Neural cell (in vitro differentiated cells): Measurements from ENCODE around the gene ACSL6. TPM values are rescaled to one million over a fixed set of nuclear protein-coding genes. Genes with fewer than 3 reads are reported as not detected.

Experiments
- H2AFZ ChIP-seq: fragments of 200-600, 300-800 bp; sonication (generic), shearing (Covaris generic); 2 replicates; pipeline ENCODE4 v1.6.0; 2014; ENCODE audit warnings: low read depth, mild to moderate bottlenecking, antibody characterized with exemption, low read length, moderate library complexity
- H3F3A ChIP-seq: fragments of 200-600 bp; shearing (Covaris generic); 2 replicates; pipeline ENCODE4 v1.6.1; 2016; ENCODE audit warnings: mild to moderate bottlenecking, moderate library complexity, mixed read lengths, antibody characterized with exemption, low read length; ENCODE audit not compliant: insufficient read depth, poor library complexity, severe bottlenecking
- H3K27ac ChIP-seq: fragments of 200-600, 300-800 bp; sonication (generic), shearing (Covaris generic); 2 replicates; pipeline ENCODE4 v1.5.1; 2014; ENCODE audit warnings: mild to moderate bottlenecking, low read length, moderate library complexity
- H3K27me3 ChIP-seq: fragments of 300-800, 200-600 bp; sonication (generic), shearing (Covaris generic); 2 replicates; pipeline ENCODE4 v1.6.0; 2014; ENCODE audit warnings: mild to moderate bottlenecking, low read depth, low read length, moderate library complexity; ENCODE audit not compliant: insufficient read depth
- H3K36me3 ChIP-seq: fragments of 300-800, 200-600 bp; sonication (generic), shearing (Covaris generic); 2 replicates; pipeline ENCODE4 v1.5.1; 2014; ENCODE audit warnings: mild to moderate bottlenecking, antibody characterized with exemption, low read length, moderate library complexity; ENCODE audit not compliant: insufficient read depth
- H3K4me2 ChIP-seq: fragments of 300-800, 200-600 bp; sonication (generic), shearing (Covaris generic); 2 replicates; pipeline ENCODE4 v1.6.0; 2014; ENCODE audit warnings: mild to moderate bottlenecking, low read length
- H3K4me3 ChIP-seq: fragments of 300-800, 200-600 bp; sonication (generic), shearing (Covaris generic); 2 replicates; pipeline ENCODE4 v1.5.1; 2014; ENCODE audit warnings: mild to moderate bottlenecking, low read length, moderate library complexity
- H3K79me2 ChIP-seq: fragments of 200-600 bp; shearing (Covaris generic); replicated peaks from 2 replicates; pipeline ENCODE4 v1.6.0; 2014; ENCODE audit warnings: mild to moderate bottlenecking, low read length, moderate library complexity; ENCODE audit not compliant: insufficient read depth
- H3K9ac ChIP-seq: fragments of 300-800, 200-600 bp; sonication (generic), shearing (Covaris generic); 2 replicates; pipeline ENCODE4 v1.6.1; 2016; ENCODE audit warnings: mild to moderate bottlenecking, low read length, mixed read lengths
- H3K9me2 ChIP-seq: fragments of 200-600 bp; shearing (Covaris generic); 2 replicates; pipeline ENCODE4 v1.6.1; 2016; ENCODE audit warnings: mild to moderate bottlenecking, low read length, mixed read lengths; ENCODE audit not compliant: insufficient read depth
- H3K9me3 ChIP-seq: fragments of 200-600, 300-800 bp; sonication (generic), shearing (Covaris generic); 2 replicates; pipeline ENCODE4 v1.6.1; 2016; ENCODE audit warnings: mild to moderate bottlenecking, mixed run types, low read length, moderate library complexity, mixed read lengths
- H4K20me1 ChIP-seq: fragments of 200-600 bp; shearing (Covaris generic); 2 replicates; pipeline ENCODE4 v1.6.1; 2016; ENCODE audit warnings: mild to moderate bottlenecking, mixed run types; ENCODE audit not compliant: insufficient read depth
- CTCF ChIP-seq: fragments of 450-650 bp; IDR thresholded peaks from 2 replicates; pipeline ENCODE4 v1.5.1; 2014; ENCODE audit warnings: antibody characterized with exemption, mild to moderate bottlenecking, moderate library complexity; ENCODE audit not compliant: poor library complexity, severe bottlenecking
- EP300 ChIP-seq: fragments of 450-650 bp; conservative IDR thresholded peaks from 2 replicates; pipeline ENCODE4 v1.6.1; 2014; ENCODE audit warnings: antibody characterized with exemption, mild to moderate bottlenecking, moderate library complexity; ENCODE audit not compliant: poor library complexity, severe bottlenecking
- EZH2 ChIP-seq: fragments of 200-600, 300-800 bp; shearing (Covaris generic), sonication (generic); IDR thresholded peaks from 2 replicates; pipeline ENCODE4 v1.6.1; 2014; ENCODE audit warnings: antibody characterized with exemption, low read length, borderline replicate concordance, mild to moderate bottlenecking; ENCODE audit not compliant: insufficient read depth, poor library complexity, severe bottlenecking
- MXI1 ChIP-seq: fragments of 450-650 bp; conservative IDR thresholded peaks from 2 replicates; pipeline ENCODE4 v1.6.1; 2014; ENCODE audit warnings: antibody characterized with exemption, mild to moderate bottlenecking; ENCODE audit not compliant: poor library complexity, severe bottlenecking
- POLR2AphosphoS5 ChIP-seq: IDR thresholded peaks from 2 replicates; pipeline ENCODE4 v1.6.1; 2012
- RAD21 ChIP-seq: fragments of 450-650 bp; conservative IDR thresholded peaks from 2 replicates; pipeline ENCODE4 v1.6.1; 2014; ENCODE audit warnings: antibody characterized with exemption, mild to moderate bottlenecking, moderate library complexity
- SMC3 ChIP-seq: fragments of 450-650 bp; conservative IDR thresholded peaks from 2 replicates; pipeline ENCODE4 v1.6.1; 2014; ENCODE audit warnings: antibody characterized with exemption, mild to moderate bottlenecking, moderate library complexity; ENCODE audit not compliant: poor library complexity
- TAF1 ChIP-seq: IDR thresholded peaks from 2 replicates; pipeline ENCODE4 v1.6.1; 2012; ENCODE audit warnings: low read depth
- polyA plus RNA-seq: library from polyadenylated mRNA; depleted of rRNA; stranded (reverse); fragments of >200 nt; gene quantifications from 2 replicates; pipeline ENCODE4 v1.2.3, GENCODE V29; 2014
- TF ChIP-seq, protein P1 (sequence below): IDR thresholded peaks from 2 replicates; pipeline ENCODE4 v1.6.1; 2012; ENCODE audit warnings: borderline replicate concordance

Gene ACSL6
- polyA plus RNA-seq, 1 donor from 2014 or later = 30.5 TPM

DNA sequence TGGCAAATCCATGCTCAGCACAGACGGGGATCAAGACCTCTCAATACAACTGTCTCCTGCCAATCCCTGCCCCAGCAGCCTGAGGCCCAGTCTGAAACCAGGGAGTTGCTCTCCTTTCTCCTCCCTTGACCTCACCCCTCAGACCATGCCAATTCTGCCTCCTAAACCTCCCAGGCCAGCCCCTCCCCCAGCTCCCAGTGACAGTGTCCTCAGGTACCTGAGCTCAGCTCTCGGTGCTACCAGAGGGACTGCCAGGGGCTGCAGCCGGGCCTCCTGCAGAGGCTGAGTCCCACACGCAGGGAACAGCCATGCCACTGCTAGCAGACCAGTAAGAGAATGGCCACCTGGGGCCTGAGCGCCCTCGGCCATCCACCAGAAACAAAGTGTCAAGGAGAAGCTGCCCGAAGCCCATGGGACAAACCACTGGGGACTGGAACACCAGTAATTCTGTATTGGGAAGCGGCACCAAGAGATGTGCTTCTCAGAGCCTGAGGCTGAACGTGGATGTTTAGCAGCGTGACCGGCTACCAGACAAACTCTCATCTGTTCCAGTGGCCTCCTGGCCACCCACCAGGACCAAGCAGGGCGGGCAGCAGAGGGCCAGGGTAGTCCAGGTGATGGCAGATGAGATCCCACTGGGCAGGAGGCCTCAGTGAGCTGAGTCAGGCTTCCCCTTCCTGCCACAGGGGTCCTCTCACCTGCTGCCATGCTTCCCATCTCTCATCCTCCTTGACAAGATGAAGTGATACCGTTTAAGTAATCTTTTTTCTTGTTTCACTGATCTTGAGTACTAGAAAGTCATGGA is 48.4 kb upstream of the ACSL6 start:
- no peak overlapping the region for H2AFZ ChIP-seq
- no peak for TF ChIP-seq MXI1
- TF ChIP-seq, protein P1, sequence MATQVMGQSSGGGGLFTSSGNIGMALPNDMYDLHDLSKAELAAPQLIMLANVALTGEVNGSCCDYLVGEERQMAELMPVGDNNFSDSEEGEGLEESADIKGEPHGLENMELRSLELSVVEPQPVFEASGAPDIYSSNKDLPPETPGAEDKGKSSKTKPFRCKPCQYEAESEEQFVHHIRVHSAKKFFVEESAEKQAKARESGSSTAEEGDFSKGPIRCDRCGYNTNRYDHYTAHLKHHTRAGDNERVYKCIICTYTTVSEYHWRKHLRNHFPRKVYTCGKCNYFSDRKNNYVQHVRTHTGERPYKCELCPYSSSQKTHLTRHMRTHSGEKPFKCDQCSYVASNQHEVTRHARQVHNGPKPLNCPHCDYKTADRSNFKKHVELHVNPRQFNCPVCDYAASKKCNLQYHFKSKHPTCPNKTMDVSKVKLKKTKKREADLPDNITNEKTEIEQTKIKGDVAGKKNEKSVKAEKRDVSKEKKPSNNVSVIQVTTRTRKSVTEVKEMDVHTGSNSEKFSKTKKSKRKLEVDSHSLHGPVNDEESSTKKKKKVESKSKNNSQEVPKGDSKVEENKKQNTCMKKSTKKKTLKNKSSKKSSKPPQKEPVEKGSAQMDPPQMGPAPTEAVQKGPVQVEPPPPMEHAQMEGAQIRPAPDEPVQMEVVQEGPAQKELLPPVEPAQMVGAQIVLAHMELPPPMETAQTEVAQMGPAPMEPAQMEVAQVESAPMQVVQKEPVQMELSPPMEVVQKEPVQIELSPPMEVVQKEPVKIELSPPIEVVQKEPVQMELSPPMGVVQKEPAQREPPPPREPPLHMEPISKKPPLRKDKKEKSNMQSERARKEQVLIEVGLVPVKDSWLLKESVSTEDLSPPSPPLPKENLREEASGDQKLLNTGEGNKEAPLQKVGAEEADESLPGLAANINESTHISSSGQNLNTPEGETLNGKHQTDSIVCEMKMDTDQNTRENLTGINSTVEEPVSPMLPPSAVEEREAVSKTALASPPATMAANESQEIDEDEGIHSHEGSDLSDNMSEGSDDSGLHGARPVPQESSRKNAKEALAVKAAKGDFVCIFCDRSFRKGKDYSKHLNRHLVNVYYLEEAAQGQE = no peak
- TF ChIP-seq SMC3 = no peak
- TF ChIP-seq POLR2AphosphoS5 = no peak
- H3K9me3 ChIP-seq = no peaks in the 10 kb centered on the region
- H3F3A ChIP-seq = no peaks in the 10 kb centered on the region
- H3K36me3 ChIP-seq = no peaks in the 10 kb centered on the region
- H3K79me2 ChIP-seq = no peaks in the 10 kb centered on the region
- no peak overlapping the region for H3K9ac ChIP-seq
- no peaks in the 10 kb centered on the region for H3K27me3 ChIP-seq
- no peaks in the 10 kb centered on the region for H4K20me1 ChIP-seq
- H3K4me3 ChIP-seq = no peak overlapping the region
- H3K9me2 ChIP-seq = no peaks in the 10 kb centered on the region
- no peak overlapping the region for H3K27ac ChIP-seq
- no peak overlapping the region for H3K4me2 ChIP-seq

GRCh38 chr5:132059043-132059695 is 47.7 kb upstream of the ACSL6 start:
- Histone ChIP-seq H3K4me3 (no peak overlapping the region), H3K9me3 (no peaks in the 10 kb centered on the region), H3K4me2 (no peak overlapping the region), H3K36me3 (no peaks in the 10 kb centered on the region), H3K9me2 (no peaks in the 10 kb centered on the region), H2AFZ (no peak overlapping the region), H3K27me3 (no peaks in the 10 kb centered on the region), H3K27ac (no peak overlapping the region), H4K20me1 (no peaks in the 10 kb centered on the region), H3K9ac (no peak overlapping the region), H3K79me2 (no peaks in the 10 kb centered on the region), H3F3A (no peaks in the 10 kb centered on the region)
- TF ChIP-seq EP300 = no peak
- no peak for TF ChIP-seq TAF1
- TF ChIP-seq SMC3 = no peak
- TF ChIP-seq RAD21 = no peak
- no peak for TF ChIP-seq CTCF
- TF ChIP-seq, protein P1 = no peak
- TF ChIP-seq POLR2AphosphoS5 = no peak
- no peak for TF ChIP-seq EZH2
- no peak for TF ChIP-seq MXI1
